Activated CD4-positive, CD25-positive, alpha-beta regulatory T cell (primary cell): ENCODE results near the gene CD151.

Experiments used
- DNase-seq, 4 experiments: peaks; one replicate each; lab custom pipeline; 2025; lab: John Stamatoyannopoulos, UW

The CD151 gene

DNA sequence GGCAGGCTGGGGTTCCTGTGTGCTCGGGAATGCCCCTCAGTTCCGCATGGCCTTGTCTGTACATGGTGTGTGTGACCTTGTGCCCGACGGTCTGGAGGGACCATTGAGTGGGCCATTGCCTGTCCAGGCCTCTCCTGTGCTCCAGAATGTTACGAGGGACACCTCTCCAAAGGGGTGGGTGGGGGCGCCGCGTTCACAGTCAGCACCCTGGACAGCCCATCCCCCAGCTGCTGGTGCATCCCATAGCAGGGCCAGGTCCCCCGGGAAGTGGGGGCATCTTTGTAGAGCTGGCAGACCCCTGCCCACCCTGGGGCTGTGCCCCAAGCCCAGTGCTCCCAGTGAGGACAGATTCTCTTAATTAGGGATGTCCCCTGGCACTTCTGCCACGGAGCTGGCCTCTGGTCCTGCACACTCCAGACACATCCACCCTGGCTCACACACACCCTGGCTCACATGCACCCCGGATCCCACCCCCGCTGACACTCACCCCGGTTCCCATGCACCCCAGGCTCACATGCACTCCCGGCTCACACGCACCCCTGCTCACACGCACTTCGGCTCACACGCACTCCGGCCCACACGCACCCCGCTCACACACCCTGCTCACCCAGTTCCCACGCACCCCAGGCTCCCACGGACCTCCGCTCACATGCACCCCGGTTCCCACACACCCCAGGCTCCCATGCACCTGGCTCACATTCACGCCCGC lies 25.5 kb downstream of the CD151 start:
- no peak for DNase-seq

DNA sequence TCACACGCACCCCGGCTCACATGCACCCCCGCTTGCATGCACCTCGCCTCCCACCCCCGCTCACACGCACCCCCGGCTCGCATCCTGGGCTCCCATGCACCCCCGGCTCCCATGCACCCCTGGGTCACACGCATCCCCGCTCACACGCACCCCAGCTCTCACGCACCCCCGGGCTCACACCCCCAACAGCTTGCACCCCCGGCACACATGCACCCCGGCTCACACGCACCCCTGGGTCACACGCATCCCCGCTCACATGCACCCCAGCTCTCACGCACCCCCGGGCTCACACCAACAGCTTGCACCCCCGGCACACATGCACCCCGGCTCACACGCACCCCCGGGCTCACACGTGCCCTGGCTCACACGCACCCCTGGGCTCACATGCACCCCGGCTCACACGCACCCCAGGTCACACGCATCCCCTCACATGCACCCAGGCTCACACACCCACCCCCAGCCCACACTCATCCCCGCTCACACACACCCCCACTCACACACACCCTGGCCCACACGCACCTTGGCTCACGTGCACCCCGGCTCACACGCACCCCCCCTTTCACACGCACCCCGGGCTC lies 26.1 kb downstream of the CD151 start:
- DNase-seq = no peak

DNA sequence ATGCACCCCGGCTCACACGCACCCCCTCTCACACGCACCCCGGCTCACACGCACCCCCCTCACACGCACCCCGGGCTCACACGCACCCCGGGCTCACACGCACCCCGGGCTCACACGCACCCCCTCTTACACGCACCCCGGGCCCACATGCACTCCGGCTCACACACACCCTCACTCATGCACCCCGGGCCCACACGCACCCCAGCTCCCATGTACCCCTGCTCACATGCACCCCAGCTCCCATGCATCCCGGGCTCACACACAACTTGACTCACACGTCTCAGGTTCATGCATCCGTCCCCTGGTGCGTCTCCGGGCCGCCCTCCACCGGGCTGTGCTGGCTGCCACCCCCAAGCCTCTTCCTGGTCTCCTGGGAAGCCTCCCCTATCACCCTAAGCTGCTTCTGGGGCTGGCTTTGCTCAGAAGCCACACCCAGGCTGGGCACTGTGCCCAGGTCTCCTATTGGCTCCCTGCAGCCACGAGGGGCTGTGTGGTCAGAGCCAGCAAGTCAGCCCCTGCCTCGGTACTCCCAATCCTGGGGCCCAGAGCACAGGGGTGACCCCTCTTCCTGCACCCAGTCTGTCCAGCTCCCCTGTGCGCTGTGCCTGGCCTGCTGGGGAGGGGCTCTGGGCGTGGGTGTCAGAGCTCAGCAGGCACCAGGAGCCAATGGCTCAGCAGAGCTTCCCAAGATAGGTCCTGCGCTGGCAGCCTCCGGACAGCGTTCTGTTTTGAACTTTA lies 26.8 kb downstream of the CD151 start:
- DNase-seq = no peak

DNA sequence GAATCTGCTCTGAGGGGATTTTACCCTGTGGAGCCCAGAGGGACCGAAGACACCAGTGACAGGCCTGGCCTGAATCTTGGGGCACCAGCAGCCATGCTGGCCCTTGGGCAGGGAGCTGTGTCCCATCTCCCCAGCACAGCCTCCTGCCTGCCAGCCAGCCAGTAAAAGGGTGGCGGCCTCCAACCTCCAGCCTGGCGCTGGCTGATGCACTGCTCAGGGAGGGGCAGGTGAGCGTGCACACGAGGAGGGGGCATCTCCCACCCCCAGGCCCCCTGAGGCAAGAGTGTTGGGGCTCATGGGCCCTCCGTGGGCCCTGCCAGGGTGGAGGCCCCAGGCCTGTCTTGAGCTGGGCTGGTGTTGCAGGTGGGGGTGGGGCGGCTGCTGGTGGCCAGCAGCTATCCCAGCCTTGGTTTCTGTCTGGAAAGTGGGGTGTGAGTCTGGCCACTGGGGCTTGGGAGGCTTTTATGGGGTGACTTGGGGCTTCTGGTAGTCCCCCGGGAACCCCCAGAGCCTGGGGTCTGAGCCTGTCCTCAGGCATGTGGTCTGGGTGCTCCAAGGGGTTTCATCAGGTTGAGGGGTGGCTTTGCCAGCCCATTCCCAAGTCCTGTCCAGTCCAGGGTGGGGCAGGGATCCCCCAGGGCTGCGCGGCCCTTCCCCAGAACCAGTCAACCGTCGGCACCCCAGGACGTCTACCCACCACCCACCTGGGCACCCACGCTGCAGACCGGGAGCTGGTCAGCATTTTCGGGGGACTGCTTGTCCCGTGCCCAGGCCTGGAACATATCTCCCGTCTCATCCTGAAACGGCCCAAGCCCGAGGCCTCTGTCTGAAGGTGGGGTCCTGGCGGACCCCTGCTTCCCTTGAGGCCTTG lies 27.7 kb downstream of the CD151 start:
- DNase-seq = no peak

DNA sequence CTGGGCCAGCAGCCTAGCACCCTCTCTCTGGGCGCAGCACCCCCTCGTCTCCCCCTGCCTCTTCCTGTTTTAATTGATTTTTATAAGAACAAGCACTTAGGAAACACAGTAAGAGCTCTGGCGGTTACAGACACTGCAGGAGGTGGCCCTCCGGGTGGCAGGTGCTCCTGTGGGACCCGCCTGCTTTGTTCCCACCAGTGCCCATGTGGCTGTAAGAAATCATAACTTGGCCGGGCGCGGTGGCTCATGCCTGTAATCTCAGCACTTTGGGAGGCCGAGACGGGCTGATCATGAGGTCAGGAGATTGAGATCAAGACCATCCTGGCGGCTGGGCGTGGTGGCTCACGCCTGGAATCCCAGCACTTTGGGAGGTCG lies 28.3 kb downstream of the CD151 start:
- DNase-seq = no peak

DNA sequence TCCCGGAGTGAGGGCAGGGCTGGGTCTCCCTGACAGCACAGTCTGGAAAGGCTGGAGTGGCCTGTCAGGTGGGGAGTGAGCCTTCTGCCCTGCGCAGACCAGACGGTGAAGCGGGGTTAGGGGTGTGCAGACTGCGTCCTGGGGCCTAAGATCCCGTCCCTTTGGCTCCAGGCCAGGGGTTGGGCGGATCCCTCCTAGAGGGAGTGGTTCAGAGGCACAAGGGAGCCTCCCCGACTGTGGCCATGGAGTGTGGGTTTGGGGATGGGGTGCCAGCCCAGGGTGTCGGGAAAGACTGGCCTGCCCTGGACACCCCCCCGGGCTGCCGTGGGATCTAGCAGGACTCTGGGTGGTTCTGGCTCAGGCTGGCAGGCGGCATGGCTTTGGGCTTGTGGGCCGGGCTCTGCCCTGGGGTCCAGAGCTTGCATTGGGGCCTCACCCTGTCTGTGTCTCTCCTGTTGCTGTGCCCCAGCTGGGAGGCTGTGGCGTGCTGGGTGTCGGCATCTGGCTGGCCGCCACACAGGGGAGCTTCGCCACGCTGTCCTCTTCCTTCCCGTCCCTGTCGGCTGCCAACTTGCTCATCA lies 29.4 kb downstream of the CD151 start:
- no peak for DNase-seq

DNA sequence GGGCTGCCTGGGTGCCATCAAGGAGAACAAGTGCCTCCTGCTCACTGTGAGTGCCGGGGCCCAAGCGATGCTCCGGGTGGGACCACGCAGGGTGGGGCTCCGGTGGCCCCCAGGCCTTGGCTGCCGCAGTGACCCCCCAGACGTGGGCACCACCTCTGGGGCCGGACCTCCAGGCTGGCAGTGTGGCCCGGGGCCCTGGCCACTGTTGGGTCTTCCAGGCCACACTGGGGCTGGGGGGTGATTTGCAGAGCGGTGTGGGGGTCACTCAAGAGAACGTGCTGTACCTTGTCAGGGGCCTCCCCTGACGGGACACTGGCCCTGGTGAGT lies 29.9 kb downstream of the CD151 start:
- no peak for DNase-seq

DNA sequence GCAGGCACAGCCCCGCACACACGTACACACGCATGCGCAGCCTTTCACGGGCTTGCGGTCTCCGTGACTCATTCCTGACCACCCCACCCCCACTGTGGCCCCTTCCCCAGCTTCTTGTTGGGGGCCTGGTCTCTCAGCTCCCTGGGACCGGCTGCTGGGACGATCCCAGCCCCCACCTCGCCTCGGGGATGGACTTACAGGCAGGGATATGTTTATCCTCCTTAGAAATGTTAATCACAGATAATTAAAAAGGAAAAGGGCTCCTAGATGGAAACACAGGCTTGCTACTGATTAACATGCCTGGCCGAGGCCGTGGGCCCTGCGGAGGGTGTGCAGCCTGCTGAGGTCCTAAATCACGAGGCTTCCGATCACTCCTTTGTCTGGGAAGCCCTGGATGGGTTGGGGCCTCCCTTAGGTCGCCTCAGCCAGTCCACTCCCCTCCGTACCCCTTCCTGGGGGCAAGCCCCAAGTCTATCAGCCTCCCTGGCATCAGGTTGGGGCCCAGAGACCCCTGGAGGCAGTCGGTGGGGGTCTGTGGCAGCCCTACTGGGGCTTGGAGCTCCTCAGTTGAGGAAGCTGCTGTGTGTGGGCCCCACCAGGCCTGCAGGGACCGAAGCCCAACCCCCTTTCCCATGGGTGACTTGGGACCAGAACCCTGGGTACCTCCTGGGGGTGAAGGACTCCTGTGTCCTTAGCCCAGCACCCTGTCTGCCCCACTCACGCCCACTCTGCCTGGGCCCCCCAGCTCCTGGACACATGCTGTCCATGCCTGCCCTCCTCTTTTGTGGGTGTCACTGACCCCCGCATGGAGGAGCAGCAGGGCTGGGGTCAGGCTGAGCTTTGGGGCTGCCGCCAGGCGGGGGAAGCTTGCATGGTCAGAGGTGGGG lies 30.5 kb downstream of the CD151 start:
- no peak for DNase-seq

DNA sequence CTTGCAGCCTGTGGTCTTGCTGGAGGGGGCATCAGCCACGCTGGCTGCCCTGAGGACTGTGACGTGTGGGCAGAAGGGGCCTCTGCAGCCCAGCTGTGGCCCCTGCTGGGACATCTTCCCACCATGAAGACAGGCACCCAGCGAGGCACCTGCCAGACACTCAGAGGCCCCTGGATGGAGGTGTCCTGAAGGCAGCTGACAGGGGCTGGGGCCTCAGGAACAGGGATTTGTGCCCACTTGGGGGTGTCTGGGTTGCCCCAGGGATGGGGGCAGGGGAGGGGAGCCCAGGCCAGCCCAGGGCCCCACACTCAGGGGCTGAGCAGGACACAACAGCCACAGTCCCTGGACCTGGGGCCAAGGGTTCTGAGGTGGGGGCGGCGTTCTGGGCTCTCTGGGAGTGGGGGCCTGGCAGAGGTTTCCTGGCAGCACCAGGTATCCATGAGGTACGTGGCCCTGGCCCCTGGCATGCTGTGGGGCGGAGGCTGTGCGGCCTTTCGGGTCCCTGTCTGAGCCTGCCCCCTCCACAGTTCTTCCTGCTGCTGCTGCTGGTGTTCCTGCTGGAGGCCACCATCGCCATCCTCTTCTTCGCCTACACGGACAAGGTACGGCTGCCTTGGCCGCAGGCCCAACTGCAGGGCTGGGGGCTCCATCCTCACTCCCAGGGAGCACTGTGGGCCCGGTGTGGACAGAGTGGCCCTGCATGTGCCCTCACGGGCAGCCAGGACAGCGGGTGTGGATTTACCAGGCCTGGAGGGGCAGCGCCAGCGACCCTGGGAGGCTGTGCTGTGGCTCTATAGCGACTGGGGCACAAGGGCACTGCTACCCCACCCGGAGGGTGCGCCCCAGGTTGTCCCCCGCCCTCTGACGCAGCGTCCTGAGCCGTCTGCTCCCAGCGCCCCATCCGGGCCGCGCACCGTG lies 31.4 kb downstream of the CD151 start:
- DNase-seq = no peak

DNA sequence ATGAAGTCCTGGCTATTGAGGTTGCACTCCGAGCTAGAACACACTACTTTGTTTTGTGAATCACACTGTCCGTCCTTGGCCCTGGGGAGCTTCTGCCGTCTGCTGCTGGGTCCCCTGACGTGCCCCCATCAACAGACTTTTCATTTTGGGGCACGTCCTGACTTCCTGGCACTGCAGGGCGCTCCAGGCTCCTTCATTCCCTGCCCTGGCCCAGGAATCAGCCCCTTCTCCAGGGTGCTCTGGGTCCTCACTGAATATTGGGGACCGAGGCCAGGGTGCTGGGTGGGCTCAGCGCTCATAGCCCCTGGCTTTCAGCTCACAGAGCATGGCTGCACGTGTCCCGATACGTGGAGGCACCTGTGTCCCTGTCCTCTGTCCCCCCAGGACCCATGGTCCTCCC lies 32.1 kb downstream of the CD151 start:
- DNase-seq = no peak

DNA sequence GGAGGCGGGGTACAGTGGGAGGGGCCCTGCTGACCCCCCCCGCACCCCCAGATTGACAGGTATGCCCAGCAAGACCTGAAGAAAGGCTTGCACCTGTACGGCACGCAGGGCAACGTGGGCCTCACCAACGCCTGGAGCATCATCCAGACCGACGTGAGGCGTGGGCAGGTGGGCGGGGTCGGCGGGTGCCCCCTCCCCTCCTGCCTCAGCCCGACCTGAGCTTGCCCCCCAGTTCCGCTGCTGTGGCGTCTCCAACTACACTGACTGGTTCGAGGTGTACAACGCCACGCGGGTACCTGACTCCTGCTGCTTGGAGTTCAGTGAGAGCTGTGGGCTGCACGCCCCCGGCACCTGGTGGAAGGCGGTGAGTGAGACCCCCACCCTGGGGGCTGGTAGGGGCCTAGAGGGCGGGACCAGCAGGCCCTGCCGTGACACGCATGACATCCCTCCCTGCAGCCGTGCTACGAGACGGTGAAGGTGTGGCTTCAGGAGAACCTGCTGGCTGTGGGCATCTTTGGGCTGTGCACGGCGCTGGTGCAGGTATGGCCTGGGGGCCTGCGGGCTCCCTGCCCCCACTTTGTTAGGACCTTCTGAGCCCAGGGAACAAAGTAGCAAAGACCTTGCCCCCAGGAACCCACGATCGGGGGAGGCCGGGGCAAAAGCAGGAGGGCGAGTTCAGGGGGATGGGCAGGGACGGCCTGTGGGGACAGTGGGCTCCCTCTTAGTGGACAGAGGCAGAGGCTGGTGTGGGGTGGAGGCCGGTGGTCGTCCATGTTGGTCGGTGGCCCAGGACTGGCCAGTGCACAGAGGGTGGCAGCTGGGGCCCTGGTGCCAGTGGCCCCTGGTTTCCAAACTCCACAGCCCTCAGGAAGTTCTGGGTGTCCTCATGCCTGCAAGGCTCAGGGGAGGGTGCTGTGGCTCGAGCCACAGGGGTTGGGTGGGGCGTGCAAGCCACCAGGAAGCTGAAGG lies 33.0 kb downstream of the CD151 start:
- DNase-seq = no peak

DNA sequence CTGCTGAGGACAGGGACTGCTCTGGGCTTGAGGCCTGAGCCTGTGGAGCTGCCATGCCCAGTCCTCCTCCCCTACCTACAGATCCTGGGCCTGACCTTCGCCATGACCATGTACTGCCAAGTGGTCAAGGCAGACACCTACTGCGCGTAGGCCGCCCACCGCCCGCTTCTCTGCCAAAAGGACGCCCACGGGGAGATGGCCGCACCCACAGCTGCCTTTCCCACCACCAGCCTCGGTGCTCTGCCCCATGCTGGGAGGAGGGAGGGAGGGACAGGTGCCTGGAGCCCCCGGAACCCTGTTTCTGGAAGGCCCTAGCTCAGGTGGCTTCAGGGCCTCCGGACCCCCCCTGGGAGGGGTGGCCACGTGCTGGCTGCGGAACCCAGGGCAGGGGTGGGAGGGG lies 33.7 kb downstream of the CD151 start:
- DNase-seq = no peak

DNA sequence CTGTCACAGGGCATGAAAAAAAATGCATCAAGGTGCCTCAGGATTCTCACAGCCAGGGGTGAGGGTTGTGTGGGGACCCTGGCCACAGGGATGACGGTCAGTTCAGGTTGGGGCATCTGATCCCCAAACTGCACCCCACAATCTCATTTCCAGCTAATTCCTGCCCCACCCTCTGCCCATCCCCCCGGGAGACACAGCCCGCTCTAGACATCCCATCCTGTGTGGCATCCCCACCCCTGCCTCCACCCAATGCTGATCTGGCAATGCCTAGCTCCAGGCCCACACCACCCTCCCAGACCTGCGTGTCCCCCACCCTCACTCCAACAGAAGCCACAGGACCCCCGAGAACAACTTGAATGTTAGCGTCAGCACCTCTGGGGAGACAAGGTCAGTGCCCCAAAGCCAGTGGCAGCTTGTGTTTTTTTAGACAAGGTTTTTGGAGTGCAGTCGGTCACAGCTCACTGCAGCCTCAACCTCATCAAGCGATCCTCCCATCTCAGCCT lies 35.2 kb downstream of the CD151 start:
- DNase-seq = no peak

DNA sequence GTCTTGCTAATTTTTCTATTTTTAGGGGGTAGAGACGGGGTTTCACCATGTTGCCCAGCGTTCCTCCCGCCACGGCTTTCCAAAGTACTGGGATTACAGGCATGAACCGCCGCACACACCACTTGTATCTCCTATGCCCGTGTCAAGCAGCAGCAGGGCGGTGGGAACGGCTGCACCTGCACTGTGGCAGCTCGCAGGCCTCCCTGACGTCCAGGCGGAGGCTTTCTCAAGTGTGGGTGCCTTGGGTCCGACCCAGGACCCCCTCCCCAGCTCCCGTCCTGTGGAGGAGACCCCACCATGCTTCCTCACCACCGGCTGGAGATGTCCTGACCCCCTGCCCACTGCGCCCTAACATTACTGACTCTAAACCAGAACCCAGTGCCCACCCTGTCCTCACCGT lies 35.6 kb downstream of the CD151 start:
- no peak for DNase-seq

DNA sequence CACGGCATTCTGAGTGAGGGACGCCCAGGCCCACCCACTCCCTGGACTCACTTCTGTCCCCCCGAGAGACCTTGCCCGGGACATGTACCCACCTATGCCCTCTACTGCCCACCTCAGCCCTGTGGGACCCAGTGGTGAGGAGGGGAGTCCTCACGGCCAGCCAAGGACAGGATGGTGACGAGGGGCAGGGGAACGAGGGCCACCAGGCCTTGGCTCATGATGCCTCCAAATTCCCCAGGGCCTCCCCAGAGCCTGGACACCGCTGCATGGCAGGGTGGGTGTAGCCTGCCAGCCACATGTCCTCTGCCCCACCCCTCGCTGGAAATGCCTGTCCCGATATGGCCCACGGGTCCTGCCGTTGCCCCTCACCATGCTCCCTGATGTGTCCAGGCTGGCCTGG lies 36.0 kb downstream of the CD151 start:
- DNase-seq = no peak

DNA sequence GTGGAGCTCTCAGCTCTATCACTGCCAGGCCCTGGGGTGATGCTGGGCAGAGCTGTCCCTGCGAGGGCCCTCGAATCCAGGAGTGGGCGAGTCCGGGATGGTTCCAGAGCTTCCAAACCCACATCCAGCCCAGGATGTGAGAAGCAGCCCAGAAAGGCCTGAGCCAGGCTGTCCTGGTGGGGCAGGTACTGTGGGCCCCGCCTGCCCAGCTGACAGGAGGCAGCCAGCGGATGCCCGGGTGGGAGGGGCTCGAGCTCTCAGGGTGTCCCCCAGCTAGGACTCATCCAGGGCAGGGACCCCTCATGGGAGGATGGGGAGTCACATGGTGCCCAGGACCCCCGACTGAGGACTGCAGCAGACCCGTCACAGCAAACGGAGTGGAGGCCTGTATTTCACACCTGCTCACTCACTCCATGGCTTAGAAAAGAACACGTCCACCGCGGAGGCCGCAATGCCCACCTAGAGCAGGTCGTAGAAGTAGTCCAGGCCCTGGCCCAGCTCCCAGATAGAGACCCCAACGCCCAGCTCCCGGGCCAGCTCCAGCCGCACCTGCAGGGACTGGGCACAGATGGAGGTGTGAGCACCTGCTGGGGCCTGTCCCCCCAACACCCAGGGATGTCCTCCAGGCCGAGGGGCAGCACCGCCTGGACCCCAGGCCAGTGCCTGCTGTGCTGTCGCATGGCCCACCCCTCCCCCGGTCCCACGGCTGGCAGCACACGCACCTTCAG lies 36.8 kb downstream of the CD151 start:
- DNase-seq = no peak

DNA sequence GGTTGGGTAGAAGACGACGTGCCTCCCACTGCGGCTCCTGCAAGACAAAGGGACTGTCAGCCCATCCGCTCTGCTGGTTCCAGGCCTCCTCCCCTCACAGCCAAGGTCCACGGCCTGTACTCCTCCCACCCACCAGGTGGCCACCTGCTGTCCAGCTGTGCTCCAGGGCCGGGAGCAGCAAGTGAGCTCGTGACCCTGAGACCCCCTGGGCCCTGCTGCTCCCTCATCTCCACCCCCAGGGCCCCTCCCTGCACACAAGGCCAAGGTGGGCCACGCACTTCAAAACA lies 37.3 kb downstream of the CD151 start:
- no peak for DNase-seq

DNA sequence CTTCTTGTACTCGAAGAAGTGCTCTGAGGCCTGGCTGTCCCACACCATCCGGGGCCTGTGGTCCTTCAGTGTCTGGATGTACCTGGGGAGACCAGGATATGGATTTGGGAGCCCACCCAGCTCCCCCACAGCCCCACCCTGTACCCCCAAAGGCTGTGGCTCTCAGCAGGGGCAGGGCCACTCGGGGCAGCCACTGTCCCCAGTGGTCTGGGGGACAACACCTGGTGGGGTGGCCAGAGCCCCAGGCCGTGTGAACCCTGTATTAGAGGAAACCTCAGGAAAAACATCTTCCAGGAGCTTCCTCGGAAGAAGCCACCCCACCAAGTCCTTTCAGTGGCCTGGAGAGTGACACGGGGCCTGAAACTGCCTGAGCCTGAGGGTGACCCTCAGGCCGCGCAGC lies 37.7 kb downstream of the CD151 start:
- no peak for DNase-seq
